IMR-90 (cell line): Measurements from ENCODE around the gene TMEM163. TPM values are rescaled to one million over a fixed set of nuclear protein-coding genes. Genes with fewer than 3 reads are reported as not detected.

Experiments used
- ATAC-seq: fragments of 200-7000 bp; cut with Tn5 transposase; 2 replicates; pipeline ENCODE4 v1.9.1; 2020; ENCODE audit warnings: low read depth, mild to moderate bottlenecking, moderate library complexity
- BruUV-seq: library from RNA; stranded (reverse); fragments of 400-500 nt; replicated peaks from 2 replicates; lab custom pipeline; 2021; lab: Mats Ljungman, UMichigan
- CTCF ChIA-PET: fragments of 300-600 bp; formaldehyde crosslinking; extraction: SDS; loops from one replicate; lab custom pipeline; 2021; ENCODE audit warnings: antibody characterized with exemption; lab: Yijun Ruan, JAX
- POLR2A ChIA-PET: fragments of 300-600 bp; sonication (Branson Sonifier 250); formaldehyde crosslinking; loops from one replicate; lab custom pipeline; 2022; ENCODE audit warnings: antibody characterized with exemption; ENCODE audit not compliant: unreplicated experiment; lab: Charles Lee
- DNase-seq: peaks from one replicate; pipeline ENCODE4 v3.0.0; 2013
- H2AFZ ChIP-seq: replicated peaks from 2 replicates; pipeline ENCODE3; 2013; ENCODE audit warnings: low read length, mild to moderate bottlenecking; ENCODE audit not compliant: poor library complexity
- H2AK5ac ChIP-seq: 2 replicates; pipeline ENCODE4 v1.6.1; 2013; ENCODE audit warnings: low read depth, low read length, inconsistent platforms
- H2AK9ac ChIP-seq: replicated peaks from 2 replicates; pipeline ENCODE3; 2013; ENCODE audit warnings: mild to moderate bottlenecking, low read depth, low read length, moderate library complexity; ENCODE audit not compliant: poor library complexity
- H2BK120ac ChIP-seq: 2 replicates; pipeline ENCODE4 v1.6.1; 2013; ENCODE audit warnings: low read depth, low read length, inconsistent platforms
- H2BK15ac ChIP-seq: 3 replicates; pipeline ENCODE4 v1.6.1; 2013; ENCODE audit warnings: low read depth, low read length, inconsistent platforms
- H2BK20ac ChIP-seq: 2 replicates; pipeline ENCODE4 v1.6.1; 2013; ENCODE audit warnings: low read depth, mild to moderate bottlenecking, inconsistent platforms, low read length, moderate library complexity
- H2BK5ac ChIP-seq: 2 replicates; pipeline ENCODE4 v1.6.1; 2013; ENCODE audit warnings: mild to moderate bottlenecking, low read depth, low read length, inconsistent platforms; ENCODE audit not compliant: poor library complexity, severe bottlenecking
- H3K14ac ChIP-seq: replicated peaks from 2 replicates; pipeline ENCODE4 v1.6.1; 2013; ENCODE audit warnings: low read depth, low read length, inconsistent platforms
- H3K18ac ChIP-seq: 2 replicates; pipeline ENCODE4 v1.6.1; 2013; ENCODE audit warnings: low read depth, low read length, control low read depth
- H3K23ac ChIP-seq: 2 replicates; pipeline ENCODE4 v1.6.1; 2013; ENCODE audit warnings: low read depth, low read length, inconsistent platforms
- H3K27ac ChIP-seq: 2 replicates; pipeline ENCODE4 v1.5.1; 2013; ENCODE audit warnings: mild to moderate bottlenecking, control low read depth, low read length; ENCODE audit not compliant: insufficient read depth
- H3K27me3 ChIP-seq: 2 replicates; pipeline ENCODE4 v1.6.1; 2013; ENCODE audit warnings: low read length; ENCODE audit not compliant: control insufficient read depth, insufficient read depth
- H3K36me3 ChIP-seq: 2 replicates; pipeline ENCODE4 v1.6.1; 2013; ENCODE audit warnings: low read length, mixed read lengths; ENCODE audit not compliant: control insufficient read depth, insufficient read depth
- H3K4ac ChIP-seq: 2 replicates; pipeline ENCODE4 v1.6.1; 2013; ENCODE audit warnings: low read depth, low read length, inconsistent platforms
- H3K4me1 ChIP-seq: 2 replicates; pipeline ENCODE4 v1.6.1; 2013; ENCODE audit warnings: low read length, mixed read lengths; ENCODE audit not compliant: control insufficient read depth, insufficient read depth
- H3K4me2 ChIP-seq: 2 replicates; pipeline ENCODE4 v1.6.1; 2013; ENCODE audit warnings: low read depth, mild to moderate bottlenecking, control low read depth, low read length, moderate library complexity
- H3K4me3 ChIP-seq: 2 replicates; pipeline ENCODE4 v1.5.1; 2013; ENCODE audit warnings: low read depth, mild to moderate bottlenecking, control low read depth, low read length, moderate library complexity; ENCODE audit not compliant: insufficient read depth
- H3K56ac ChIP-seq: 2 replicates; pipeline ENCODE4 v1.6.1; 2013; ENCODE audit warnings: low read length, inconsistent platforms; ENCODE audit not compliant: insufficient read depth; ENCODE audit errors: extremely low read depth
- H3K79me1 ChIP-seq, 2 experiments: 2 replicates each; pipeline ENCODE4 v1.6.1; 2013; ENCODE audit warnings: low read length in 2 of 2, inconsistent platforms in 1 of 2, low read depth in 1 of 2
- H3K9ac ChIP-seq: 2 replicates; pipeline ENCODE4 v1.6.1; 2013; ENCODE audit warnings: low read depth, low read length, control low read depth
- H3K9me1 ChIP-seq: 2 replicates; pipeline ENCODE4 v1.6.1; 2013; ENCODE audit warnings: low read length, inconsistent platforms; ENCODE audit not compliant: insufficient read depth
- H3K9me3 ChIP-seq: 2 replicates; pipeline ENCODE4 v1.6.1; 2013; ENCODE audit warnings: low read length; ENCODE audit not compliant: control insufficient read depth, insufficient read depth
- H4K20me1 ChIP-seq: 2 replicates; pipeline ENCODE4 v1.6.1; 2013; ENCODE audit warnings: low read length, inconsistent platforms; ENCODE audit not compliant: insufficient read depth
- H4K5ac ChIP-seq: 2 replicates; pipeline ENCODE4 v1.6.1; 2013; ENCODE audit warnings: mild to moderate bottlenecking, low read depth, low read length, control low read depth
- H4K8ac ChIP-seq, 2 experiments: 2 replicates each; pipeline ENCODE4 v1.6.1; 2013; ENCODE audit warnings: low read depth in 2 of 2, low read length in 2 of 2, control low read depth in 1 of 2, inconsistent platforms in 1 of 2
- H4K91ac ChIP-seq: 2 replicates; pipeline ENCODE4 v1.6.1; 2013; ENCODE audit warnings: low read depth, low read length, inconsistent platforms; ENCODE audit not compliant: insufficient read depth
- CEBPB ChIP-seq: IDR thresholded peaks from 2 replicates; pipeline ENCODE4 v1.6.1; 2012; ENCODE audit warnings: low read depth, low read length, improper control_type of control experiment
- CHD1 ChIP-seq: IDR thresholded peaks from 2 replicates; pipeline ENCODE4 v1.6.1; 2012; ENCODE audit warnings: low read depth, low read length, improper control_type of control experiment
- ELK1 ChIP-seq: fragments of 150-350 bp; IDR thresholded peaks from 2 replicates; pipeline ENCODE4 v1.6.1; 2016; ENCODE audit warnings: low read depth, mild to moderate bottlenecking, low read length, moderate library complexity, borderline replicate concordance
- FOS ChIP-seq: fragments of 150-350 bp; IDR thresholded peaks from 2 replicates; pipeline ENCODE4 v1.6.1; 2016; ENCODE audit warnings: low read depth, low read length
- MAZ ChIP-seq: IDR thresholded peaks from 2 replicates; pipeline ENCODE4 v1.6.1; 2012; ENCODE audit warnings: low read depth, mild to moderate bottlenecking, low read length, improper control_type of control experiment, moderate library complexity, borderline replicate concordance
- MXI1 ChIP-seq: IDR thresholded peaks from 2 replicates; pipeline ENCODE4 v1.6.1; 2012; ENCODE audit warnings: low read depth, mild to moderate bottlenecking, low read length, moderate library complexity, borderline replicate concordance
- NFE2L2 ChIP-seq: fragments of 150-350 bp; IDR thresholded peaks from 2 replicates; pipeline ENCODE4 v1.6.1; 2016; ENCODE audit warnings: low read depth, mild to moderate bottlenecking, low read length
- POLR2A ChIP-seq: IDR thresholded peaks from 2 replicates; pipeline ENCODE4 v1.6.1; 2012; ENCODE audit warnings: mild to moderate bottlenecking, low read depth, low read length
- RAD21 ChIP-seq: IDR thresholded peaks from 2 replicates; pipeline ENCODE4 v1.6.1; 2012; ENCODE audit warnings: low read length, improper control_type of control experiment
- RCOR1 ChIP-seq: IDR thresholded peaks from 2 replicates; pipeline ENCODE4 v1.6.1; 2012; ENCODE audit warnings: mild to moderate bottlenecking, low read length, improper control_type of control experiment; ENCODE audit not compliant: insufficient replicate concordance
- RFX5 ChIP-seq: IDR thresholded peaks from 2 replicates; pipeline ENCODE4 v1.8.0; 2012; ENCODE audit warnings: low read depth, mild to moderate bottlenecking, low read length, moderate library complexity
- USF2 ChIP-seq: fragments of 150-350 bp; IDR thresholded peaks from 2 replicates; pipeline ENCODE4 v1.6.1; 2017; ENCODE audit warnings: mild to moderate bottlenecking, antibody characterized with exemption, low read length, low read depth
- WGBS, 2 experiments: methylation state at CpG; one replicate each; pipeline versions ENCODE4 v1.1.5 to v1.1.7; 2013; ENCODE audit warnings: missing lambda C conversion rate in 2 of 2; ENCODE audit not compliant: insufficient read length in 1 of 2; ENCODE audit errors: extremely low coverage in 2 of 2; 5-methylcytosine and 5-hydroxymethylcytosine counted together
- dilution Hi-C: fragments of 300-500 bp; cut with HindIII; formaldehyde crosslinking; loops from one replicate; pipeline ENCODE4 v1.14.3; 2018; ENCODE audit warnings: low sequenced_read_pairs; ENCODE audit not compliant: unreplicated experiment
- in situ Hi-C: fragments of 300-500 bp; cut with MboI; formaldehyde crosslinking; loops from 3 replicates; pipeline ENCODE4 v1.14.3; 2019; ENCODE audit warnings: low sequenced_read_pairs, inconsistent platforms, mixed read lengths
- intact Hi-C: fragments of 100-400 bp; cut with micrococcal nuclease; formaldehyde crosslinking; loops from 2 replicates; pipeline ENCODE4 v1.10.0; 2022
- polyA plus RNA-seq, 3 experiments: library from polyadenylated mRNA; depleted of rRNA; stranded (reverse); fragments of >200 nt; gene quantifications; 2 replicates each; pipeline ENCODE4 v1.2.3, GENCODE V29; 2012; ENCODE audit warnings: low replicate concordance in 1 of 3
- total RNA-seq: library from RNA; depleted of rRNA; stranded (reverse); fragments of >200 nt; gene quantifications from 2 replicates; pipeline ENCODE4 v1.2.3, GENCODE V29; 2012

TMEM163 gene
- total and polyA plus RNA-seq, 2 of the 4 experiments (the other 2 are of a cell fraction), result not detected

DNA sequence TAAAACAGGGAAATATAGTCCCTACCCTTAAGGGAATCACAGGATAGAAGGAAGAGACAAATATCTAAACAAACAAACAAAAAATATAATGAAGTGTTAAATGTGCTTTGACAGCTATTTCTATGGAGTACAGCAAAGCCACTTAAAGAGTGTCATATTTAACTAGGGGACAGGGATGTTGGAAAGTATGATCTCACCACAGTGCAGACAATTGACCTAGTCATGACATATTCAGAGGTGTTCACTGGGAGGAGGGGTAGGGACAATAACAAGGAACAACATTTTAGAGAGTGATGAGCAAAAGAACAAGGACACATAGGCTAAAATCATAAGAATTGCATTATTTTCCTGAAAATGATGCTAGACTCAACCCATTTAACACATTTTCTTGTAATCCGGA lies 107.5 kb downstream of the TMEM163 start:
- Histone ChIP-seq H3K9ac (no peak overlapping the region), H3K18ac (no peak overlapping the region), H4K8ac (no peak overlapping the region), H2BK20ac (no peak overlapping the region), H3K23ac (no peak overlapping the region), H2BK5ac (no peak overlapping the region), H3K27me3 (no peaks in the 10 kb centered on the region), H3K4me3 (no peak overlapping the region), H2BK15ac (no peak overlapping the region), H2AK9ac (no peak overlapping the region), H3K27ac (no peak overlapping the region), H3K56ac (no peak overlapping the region), H2AFZ (no peak overlapping the region), H3K4me2 (no peak overlapping the region), H3K4me1 (no peaks in the 10 kb centered on the region), H3K79me1 (no peaks in the 10 kb centered on the region), H2AK5ac (no peak overlapping the region), H3K14ac (no peak overlapping the region), H4K5ac (no peak overlapping the region), H2BK120ac (no peak overlapping the region), H3K9me1 (no peaks in the 10 kb centered on the region), H3K36me3 (no peaks in the 10 kb centered on the region), H3K4ac (no peak overlapping the region), H4K91ac (no peak overlapping the region), H3K9me3 (peaks cover 2% of the 10 kb centered on the region; the same call in 1 of the 2 replicates), H4K20me1 (no peaks in the 10 kb centered on the region)
- CTCF ChIA-PET, result no interaction called here
- in situ Hi-C loops, result no loop called here
- intact Hi-C loops, result no loop called here
- TF ChIP-seq FOS (no peak), CHD1 (no peak), USF2 (no peak), RCOR1 (no peak), ELK1 (no peak), RAD21 (no peak), RFX5 (no peak), MXI1 (no peak), NFE2L2 (no peak), CEBPB (no peak), MAZ (no peak), POLR2A (no peak)
- POLR2A ChIA-PET, result no interaction called here
- ATAC-seq (no peak), DNase-seq (no peak)
- dilution Hi-C loops, result no loop called here
- no CpG with 5 or more reads among the region's 1 CpG for WGBS, 2 experiments
- no TSS peak for BruUV-seq
